Muscle layer of colon (tissue), 2 donors: Measurements from ENCODE around the gene FARP1.
A peak's percentile ranks its signal among the peaks of the same experiment; 100 is the strongest.

Source experiments
- H3K27ac ChIP-seq: one replicate; pipeline ENCODE4 v1.7.0; 2013; ENCODE audit warnings: low read depth, mild to moderate bottlenecking, low read length, moderate library complexity
- H3K27me3 ChIP-seq, 2 donors: one replicate each; pipeline ENCODE4 v1.7.0; 2013; ENCODE audit warnings: low read length in 2 of 2, mild to moderate bottlenecking in 2 of 2; ENCODE audit not compliant: insufficient read depth in 2 of 2, control insufficient read depth in 1 of 2
- H3K36me3 ChIP-seq: one replicate; pipeline ENCODE4 v1.7.0; 2013; ENCODE audit warnings: mild to moderate bottlenecking, low read length; ENCODE audit not compliant: insufficient read depth
- H3K4me1 ChIP-seq: one replicate; pipeline ENCODE4 v1.7.0; 2013; ENCODE audit warnings: mild to moderate bottlenecking, low read length; ENCODE audit not compliant: insufficient read depth
- H3K4me3 ChIP-seq, 2 donors: one replicate each; pipeline ENCODE4 v1.7.0; 2013; ENCODE audit warnings: low read length in 2 of 2, low read depth in 1 of 2, mild to moderate bottlenecking in 1 of 2, moderate library complexity in 1 of 2
- H3K9ac ChIP-seq: one replicate; pipeline ENCODE4 v1.7.0; 2013; ENCODE audit warnings: low read length
- H3K9me3 ChIP-seq: one replicate; pipeline ENCODE4 v1.7.0; 2013; ENCODE audit warnings: mild to moderate bottlenecking, low read length
- donor health status: abdominal sarcoma.
- donor health status: Adenocarcinoma of cecum.

The FARP1 gene

DNA sequence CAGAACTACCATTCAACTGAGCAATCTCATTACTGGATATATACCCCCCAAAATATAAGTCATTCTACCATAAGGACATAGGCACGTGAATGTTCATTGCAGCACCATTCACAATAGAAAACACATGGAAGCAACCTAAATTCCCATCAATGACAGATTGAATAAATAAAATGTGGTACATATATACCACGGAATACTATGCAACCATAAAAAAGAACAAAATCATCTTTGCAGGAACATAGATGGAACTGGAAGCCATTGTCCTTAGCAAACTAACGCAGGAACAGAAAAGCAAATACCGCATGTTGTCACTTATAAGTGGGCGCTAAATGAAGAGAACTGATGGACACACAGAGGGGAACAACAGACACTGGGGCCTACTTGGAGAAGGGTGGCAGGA lies 20.0 kb downstream of the FARP1 start:
- Histone ChIP-seq H3K27me3 (no peaks in the 10 kb centered on the region), H3K9ac (no peak overlapping the region), H3K9me3 (no peaks in the 10 kb centered on the region), H3K4me1 (no peaks in the 10 kb centered on the region), H3K27ac (no peak overlapping the region), H3K36me3 (no peaks in the 10 kb centered on the region), H3K4me3 (no peak overlapping the region)

DNA sequence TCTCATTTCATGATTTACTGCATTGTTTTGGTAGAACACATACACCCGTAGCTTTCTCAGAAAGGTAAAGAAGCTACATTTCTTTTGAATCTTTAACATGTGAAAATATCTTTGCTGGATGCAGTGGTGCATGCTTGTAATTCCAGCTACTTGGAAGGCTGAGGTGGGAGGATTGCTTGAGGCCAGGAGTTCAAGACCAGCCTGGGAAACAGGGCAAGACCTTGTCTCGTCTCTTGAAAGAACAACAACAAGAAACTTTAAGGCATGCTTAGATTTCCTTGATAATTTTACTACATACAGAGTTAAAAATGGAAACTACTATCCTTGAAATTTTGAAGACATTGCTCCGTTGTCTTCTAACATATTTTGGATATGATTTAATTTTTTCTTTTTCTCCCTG lies 26.4 kb downstream of the FARP1 start:
- Histone ChIP-seq H3K27ac (no peak overlapping the region), H3K9me3 (no peaks in the 10 kb centered on the region), H3K4me3 (no peak overlapping the region), H3K4me1 (peaks cover 32% of the 10 kb centered on the region), H3K9ac (no peak overlapping the region), H3K27me3 (no peaks in the 10 kb centered on the region), H3K36me3 (no peaks in the 10 kb centered on the region)

DNA sequence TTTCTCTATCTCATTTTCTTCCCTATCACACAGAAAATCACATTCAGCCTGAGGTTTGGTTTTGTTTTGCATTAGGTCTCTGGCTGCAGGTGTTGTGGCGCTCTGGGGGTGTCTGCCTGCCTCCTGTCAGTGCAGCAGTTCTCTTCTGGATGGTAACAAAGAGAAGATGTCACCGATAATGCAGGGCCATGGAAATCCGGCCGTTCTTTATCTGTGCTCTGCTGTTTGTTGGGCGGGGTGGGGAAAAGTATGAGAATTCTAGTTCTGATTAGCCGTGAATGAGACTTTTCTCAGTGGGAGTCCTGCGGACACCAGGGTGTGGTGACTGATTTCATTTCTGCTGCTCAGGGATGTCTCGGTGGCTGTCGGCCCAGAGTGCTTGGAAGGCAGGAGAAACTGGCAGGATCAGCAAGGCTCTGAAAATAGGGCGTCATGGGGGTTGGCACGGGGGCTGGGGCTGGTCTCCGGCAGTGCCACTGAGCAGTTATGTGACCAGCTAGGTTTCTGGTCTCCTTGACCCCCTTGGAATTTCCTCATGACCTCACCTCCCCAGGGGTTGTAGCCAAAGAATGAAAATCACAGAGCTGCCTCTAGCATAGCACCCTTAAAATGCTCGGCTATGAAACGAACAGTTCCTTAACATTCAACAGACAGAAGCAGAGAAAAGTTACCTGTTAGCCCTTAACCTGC lies 29.2 kb downstream of the FARP1 start:
- H3K4me3 ChIP-seq = peak overlapping the region; percentile 7 to 44
- peak overlapping the region; percentile 71 for H3K27ac ChIP-seq
- peaks cover 42% of the 10 kb centered on the region for H3K4me1 ChIP-seq
- peak overlapping the region; percentile 49 for H3K9ac ChIP-seq
- no peaks in the 10 kb centered on the region for H3K36me3 ChIP-seq
- no peaks in the 10 kb centered on the region for H3K27me3 ChIP-seq
- no peaks in the 10 kb centered on the region for H3K9me3 ChIP-seq

DNA sequence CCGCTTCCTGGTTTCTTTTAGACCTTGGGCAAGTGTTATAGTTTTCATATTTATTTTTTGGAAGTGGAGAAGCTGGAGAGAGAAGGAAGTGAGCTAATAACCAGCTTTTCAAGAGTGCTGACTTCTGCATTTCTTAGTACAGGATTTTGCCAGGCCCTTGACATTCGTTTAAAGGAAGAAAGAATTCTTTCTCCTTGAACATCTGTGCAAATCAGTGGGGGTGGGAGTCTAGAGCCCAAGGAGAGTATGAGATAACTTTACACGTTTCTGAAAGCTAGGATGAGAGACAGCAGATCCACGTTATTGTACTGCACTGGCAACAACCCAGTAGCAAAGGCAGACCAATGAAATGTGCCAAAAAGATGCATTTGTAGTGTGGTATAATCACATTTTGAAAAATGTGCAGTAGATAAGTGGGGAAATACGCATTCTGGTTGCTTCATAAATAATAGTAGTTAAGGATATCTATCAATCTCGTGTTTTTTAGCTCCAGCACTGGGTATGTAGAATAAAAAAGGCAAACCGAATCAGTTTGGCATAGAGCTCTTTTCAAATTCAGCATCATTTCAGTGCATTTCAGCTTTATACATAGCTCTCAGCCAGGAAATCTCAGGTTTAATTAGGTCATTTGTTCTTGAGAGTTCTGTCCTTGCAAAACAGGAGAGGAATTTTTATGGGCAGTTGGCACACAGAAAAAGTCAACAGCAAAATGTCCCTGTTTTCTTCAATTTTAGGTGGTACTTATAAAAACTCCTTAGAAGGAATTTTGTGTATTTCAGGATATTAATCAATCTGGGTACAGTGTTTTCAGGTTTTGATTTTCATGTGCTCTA lies 29.9 kb downstream of the FARP1 start:
- H3K9ac ChIP-seq = peak overlapping the region; percentile 49
- H3K4me1 ChIP-seq = peaks cover 42% of the 10 kb centered on the region
- H3K9me3 ChIP-seq = no peaks in the 10 kb centered on the region
- H3K36me3 ChIP-seq = no peaks in the 10 kb centered on the region
- H3K27ac ChIP-seq = peak overlapping the region; percentile 71
- H3K27me3 ChIP-seq = no peaks in the 10 kb centered on the region
- peak overlapping the region in 1 of 2 donors; percentile 44 for H3K4me3 ChIP-seq

DNA sequence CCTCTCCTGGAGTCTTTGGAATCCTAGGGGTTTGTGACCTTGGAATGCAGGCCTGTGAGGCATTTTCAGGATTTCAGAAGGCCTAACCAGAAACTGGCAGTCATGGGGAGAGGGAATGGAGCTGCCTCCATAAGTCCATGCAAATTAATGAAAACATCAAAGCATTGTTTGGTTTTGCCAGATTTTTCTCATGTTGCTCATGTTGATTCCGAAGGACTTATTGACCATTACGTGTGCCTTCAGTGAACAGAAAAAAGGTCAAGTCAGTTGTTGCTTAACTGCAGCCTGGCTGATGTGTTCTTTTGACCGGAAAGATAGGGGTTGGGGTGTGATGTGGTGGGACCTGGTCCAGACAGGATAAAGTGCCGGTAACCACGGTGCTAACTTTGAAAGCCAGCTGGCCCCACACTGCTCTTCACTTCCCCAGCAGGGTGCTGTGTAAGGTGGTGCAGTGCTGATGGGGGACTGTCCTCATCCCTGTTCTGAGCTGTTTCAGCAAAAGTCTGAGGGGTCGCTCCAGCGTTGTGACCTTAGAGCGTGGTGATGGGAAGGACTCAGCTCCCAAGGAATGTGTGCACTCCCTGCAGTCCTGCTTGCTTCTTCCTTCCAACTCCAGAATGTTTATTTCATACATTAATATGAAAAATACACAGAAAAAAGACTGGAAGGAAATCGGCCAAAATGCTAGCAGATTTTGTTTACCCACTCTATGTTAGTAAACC lies 30.7 kb downstream of the FARP1 start:
- Histone ChIP-seq H3K27ac (peak overlapping the region; percentile 71), H3K9me3 (no peaks in the 10 kb centered on the region), H3K4me1 (peaks cover 42% of the 10 kb centered on the region), H3K9ac (peak overlapping the region; percentile 22), H3K27me3 (no peaks in the 10 kb centered on the region), H3K4me3 (peak overlapping the region in 1 of 2 donors; percentile 19), H3K36me3 (no peaks in the 10 kb centered on the region)

DNA sequence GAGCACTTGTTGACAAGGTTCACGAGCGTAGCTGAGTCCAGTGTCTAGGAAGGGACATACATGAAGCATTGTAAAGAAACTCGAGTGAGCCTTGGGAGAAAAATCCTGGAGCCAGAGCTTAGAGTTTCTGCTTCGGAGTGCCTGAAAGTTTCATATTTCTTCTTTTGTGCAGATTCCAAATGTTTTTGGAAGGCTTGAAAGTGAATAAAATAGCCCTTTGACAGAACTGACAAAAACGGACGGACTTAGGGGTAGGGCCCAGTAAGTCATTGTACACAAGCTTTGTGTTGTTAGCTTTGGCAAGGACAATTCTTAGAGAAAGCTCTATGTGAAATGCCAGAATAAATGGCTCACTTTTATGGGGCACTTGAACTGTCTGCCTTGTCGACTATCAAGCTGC lies 31.4 kb downstream of the FARP1 start:
- Histone ChIP-seq H3K4me3 (no peak overlapping the region), H3K9ac (no peak overlapping the region), H3K9me3 (no peaks in the 10 kb centered on the region), H3K36me3 (no peaks in the 10 kb centered on the region), H3K27me3 (no peaks in the 10 kb centered on the region), H3K4me1 (peaks cover 42% of the 10 kb centered on the region), H3K27ac (no peak overlapping the region)

DNA sequence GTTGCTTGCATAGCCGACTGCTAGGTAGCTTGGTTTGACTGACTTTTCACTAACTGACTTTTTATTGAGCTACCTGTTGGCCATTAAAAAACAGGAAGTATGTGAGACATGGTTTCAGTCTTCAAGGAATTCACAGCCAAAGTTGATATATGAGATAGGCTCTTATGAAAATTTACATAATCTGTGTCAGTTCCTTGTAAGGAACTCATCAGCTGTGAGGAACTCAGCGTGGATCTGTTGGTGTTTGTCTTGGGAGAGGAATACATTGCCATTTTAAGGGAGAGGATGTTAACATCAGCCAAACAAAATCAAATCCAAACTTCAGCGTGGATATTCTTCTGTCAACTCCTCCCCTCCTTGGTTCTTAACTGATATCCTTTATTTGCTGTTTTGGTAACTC lies 32.1 kb downstream of the FARP1 start:
- Histone ChIP-seq H3K36me3 (no peaks in the 10 kb centered on the region), H3K4me1 (peaks cover 42% of the 10 kb centered on the region), H3K4me3 (no peak overlapping the region), H3K27ac (no peak overlapping the region), H3K9me3 (no peaks in the 10 kb centered on the region), H3K9ac (no peak overlapping the region), H3K27me3 (no peaks in the 10 kb centered on the region)

DNA sequence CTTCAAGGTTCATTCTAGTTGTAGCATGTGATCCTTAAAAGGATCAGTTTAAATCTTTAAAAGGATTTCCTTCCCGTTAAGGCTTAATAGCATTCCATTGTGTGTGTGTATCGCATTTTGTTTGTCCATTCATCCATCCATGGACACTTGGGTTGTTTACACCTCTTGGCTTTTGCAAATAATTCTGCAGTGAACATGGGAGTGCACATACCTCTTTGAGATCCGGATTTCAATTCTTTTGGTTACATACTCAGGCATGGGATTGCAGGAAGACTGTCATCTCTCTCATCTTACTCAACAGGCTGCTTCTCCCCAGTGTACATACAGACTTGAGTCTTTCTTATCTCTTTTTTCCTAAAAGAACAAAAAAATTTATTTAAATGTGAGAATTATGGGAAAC lies 32.9 kb downstream of the FARP1 start:
- H3K27ac ChIP-seq = no peak overlapping the region
- no peak overlapping the region for H3K4me3 ChIP-seq
- H3K27me3 ChIP-seq = no peaks in the 10 kb centered on the region
- no peaks in the 10 kb centered on the region for H3K9me3 ChIP-seq
- no peaks in the 10 kb centered on the region for H3K36me3 ChIP-seq
- no peak overlapping the region for H3K9ac ChIP-seq
- peaks cover 42% of the 10 kb centered on the region for H3K4me1 ChIP-seq

DNA sequence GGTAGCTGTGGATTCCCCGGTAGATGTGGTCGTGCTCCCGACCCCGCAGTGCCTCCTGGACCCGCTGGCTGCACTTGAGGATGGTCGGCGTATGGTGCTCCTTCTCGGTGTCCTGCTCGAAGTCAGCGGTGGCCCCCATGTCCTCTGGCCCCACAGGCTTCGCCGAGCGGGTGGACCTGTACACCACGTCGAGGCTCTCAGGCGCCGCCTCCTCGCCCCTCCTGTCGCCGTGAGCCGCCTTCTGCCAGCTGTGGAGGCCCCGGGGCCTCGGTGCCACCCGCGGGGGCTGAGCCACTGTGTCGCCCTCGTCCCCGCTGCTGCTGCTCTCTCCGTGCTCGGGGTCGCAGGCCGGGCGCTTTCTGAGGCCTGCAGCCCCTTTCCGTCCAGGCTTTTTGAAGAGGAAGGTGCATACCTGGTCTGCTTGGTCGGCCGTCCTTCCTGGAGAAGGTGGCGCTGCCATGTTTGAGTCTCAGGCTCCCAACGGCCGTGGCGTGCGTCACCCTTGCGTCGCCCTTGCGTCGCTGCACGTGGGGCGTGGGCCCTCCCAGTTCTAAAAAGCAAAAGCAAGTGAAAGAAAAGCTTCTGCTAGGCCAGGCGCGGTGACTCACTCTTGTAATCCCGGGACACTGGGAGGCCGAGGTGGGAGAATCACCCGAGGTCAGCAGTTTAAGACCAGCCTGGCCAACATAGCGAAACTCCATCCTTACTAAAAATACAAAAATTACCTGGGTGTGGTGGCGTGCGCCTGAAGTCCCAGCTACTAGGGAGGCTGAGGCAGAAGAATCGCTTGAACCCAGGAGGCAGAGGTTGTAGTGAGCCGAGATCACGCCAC lies 34.1 kb downstream of the FARP1 start, which contains the start of gene RNF113B:
TSS of gene RNF113B (minus strand) at position 493 of the 832 bp plus-strand sequence. CDS start at position 460, 33 bp downstream.
- Histone ChIP-seq H3K27ac (no peak within 1 kb of the TSS), H3K36me3 (no peaks in the 10 kb centered on the region), H3K27me3 (no peaks in the 10 kb centered on the region), H3K9me3 (no peaks in the 10 kb centered on the region), H3K4me3 (no peak within 1 kb of the TSS), H3K4me1 (peaks cover 33% of the 10 kb centered on the region), H3K9ac (no peak within 1 kb of the TSS)

DNA sequence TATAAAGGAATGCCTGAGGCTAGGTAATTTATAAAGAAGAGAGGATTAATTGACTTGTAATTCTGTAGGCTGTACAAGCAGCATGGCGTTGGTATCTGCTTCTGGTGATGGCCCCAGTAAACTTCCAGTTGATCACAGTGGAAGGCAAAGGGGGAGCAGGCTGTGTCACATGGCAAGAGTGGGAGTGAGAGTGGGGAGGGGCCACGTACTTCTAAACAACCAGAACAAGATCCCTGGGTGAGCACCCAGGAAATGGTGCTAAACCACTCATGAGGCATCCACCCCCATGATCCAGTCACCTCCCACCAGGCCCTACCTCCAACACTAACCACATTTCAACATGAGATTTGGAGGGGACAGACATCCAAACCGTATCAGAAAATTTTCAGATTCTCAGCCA lies 37.2 kb downstream of the FARP1 start:
- Histone ChIP-seq H3K36me3 (no peaks in the 10 kb centered on the region), H3K9ac (no peak overlapping the region), H3K9me3 (no peaks in the 10 kb centered on the region), H3K4me3 (no peak overlapping the region), H3K4me1 (peaks cover 8% of the 10 kb centered on the region), H3K27me3 (no peaks in the 10 kb centered on the region), H3K27ac (no peak overlapping the region)
